Ammon's horn (tissue), 1 donor: ENCODE results near the gene NEURL3.
A peak's percentile ranks its signal among the peaks of the same experiment; 100 is the strongest.
"Not testable (repeated sequence)": the region's sequence is repeated elsewhere in the genome, so short reads cannot be mapped to it uniquely, and the experiment has no call there.

Experiments used
- DNase-seq: peaks from one replicate; pipeline ENCODE4 v3.0.0-alpha.2; 2016; ENCODE audit warnings: low spot score

The NEURL3 gene

DNA sequence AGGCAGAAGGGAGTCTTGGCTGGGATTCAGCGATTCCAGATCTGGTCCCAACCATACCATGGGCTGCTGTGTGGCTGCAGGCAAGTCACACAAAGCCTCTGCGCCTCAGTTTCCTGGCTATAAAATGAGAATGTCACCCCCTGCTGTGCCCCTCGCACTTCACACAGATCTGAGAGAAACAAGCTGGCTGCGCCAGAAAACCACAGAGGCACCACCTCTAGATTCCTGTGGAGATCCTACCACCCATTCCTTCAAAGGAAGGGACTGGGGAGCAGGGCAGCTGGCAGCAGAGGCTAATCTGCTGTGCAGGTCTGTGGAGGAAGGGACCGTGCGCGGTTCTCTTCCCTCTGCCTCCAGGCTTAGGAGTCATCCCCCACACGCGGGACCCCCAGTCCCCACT, 19.8 kb downstream of the NEURL3 start:
- no peak for DNase-seq

DNA sequence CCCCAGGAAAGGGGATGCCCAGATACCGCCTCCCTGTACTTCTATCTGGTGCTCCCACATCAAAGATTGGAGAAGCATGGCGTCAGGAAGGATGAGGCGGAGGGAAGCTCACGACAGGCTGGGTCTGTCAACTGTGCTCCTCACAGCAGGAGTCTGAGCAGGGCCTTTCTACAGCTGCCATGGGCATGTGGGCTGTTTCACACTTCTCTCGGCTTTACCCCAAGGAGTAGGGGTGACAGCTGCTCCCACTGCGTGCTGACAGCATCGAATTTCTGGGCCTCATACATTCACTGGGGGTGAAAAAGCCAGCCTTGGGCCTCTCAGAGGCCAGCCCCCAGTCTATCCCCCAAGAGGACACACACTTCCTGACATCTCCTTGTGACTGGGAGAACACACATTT, 21.1 kb downstream of the NEURL3 start:
- DNase-seq: peak; percentile 46

DNA sequence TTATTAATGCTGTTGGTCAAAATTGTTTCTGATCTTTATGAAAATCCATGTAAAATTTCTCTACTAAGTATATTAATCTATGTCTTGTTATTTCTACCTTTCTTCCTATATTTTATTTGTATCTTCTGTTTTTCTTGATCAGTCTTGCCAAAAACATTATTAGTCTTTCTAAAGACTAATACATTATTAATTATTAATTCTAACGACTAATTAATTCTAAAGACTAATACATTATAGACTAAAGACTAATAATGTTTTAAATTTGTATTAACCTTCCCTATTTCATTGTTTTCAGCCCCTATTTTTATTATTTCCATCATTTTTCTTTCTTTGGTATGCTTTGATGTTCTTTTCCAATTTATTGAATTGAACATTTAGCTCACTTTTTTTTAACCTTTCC, 27.7 kb downstream of the NEURL3 start:
- DNase-seq: no peak

DNA sequence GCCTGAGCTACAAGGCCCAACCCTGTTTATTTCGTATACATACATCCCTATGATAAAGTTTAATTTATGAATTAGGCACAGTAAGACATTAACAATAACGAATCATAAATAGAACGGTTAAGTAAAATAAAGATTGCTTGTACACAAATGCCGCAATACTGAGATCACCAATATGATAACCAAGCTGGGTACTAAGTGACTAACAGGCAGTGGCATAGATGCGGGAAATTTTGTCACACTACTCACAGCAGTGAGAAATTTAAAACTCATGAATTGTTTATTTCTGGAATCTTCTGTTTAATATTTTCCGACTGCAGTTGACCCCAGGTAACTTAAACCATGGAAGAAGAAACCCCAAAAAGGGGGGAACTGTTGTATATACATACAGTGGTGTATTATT, 33.4 kb downstream of the NEURL3 start:
- DNase-seq: no peak

DNA sequence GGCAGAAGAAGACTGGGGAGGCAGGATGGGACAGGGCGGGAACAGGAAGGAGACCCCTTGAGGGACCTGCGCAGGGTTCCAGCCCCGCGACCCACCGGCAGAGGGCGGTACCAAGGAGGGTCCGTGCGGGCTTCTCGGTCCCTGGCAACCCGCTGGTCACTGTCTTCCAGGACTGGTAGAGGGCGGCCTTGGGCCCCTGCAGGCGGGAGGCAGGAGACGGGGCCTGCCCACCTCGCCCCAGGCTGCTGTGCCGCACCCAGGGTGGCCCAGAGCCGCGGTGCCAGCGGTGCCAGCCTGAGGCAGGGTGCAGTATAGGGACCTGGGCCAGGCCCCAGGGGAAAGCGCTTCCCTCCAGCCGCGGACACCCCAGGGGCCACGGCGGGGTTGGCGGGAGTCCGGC, 34.5 kb downstream of the NEURL3 start:
- DNase-seq: peak; percentile 39

DNA sequence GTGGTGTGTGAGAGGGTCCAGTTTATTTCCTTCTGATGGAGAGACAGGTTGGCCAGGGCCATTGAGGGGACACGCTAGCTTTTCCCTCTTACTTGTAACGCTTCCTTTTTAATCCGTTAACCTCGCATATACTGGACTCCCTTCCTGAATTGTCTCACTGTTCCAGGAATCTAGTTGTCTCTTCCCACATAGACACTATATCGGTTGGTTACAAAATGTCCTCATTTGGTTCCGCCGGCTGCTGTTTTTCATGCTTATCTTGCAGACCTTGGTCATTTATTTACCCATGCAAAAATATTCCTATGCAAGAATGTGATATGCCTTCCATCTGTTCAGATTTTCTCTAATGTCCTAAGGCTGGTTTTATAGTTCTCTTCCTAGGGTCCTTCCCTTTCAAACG, 35.0 kb downstream of the NEURL3 start:
- DNase-seq: no peak

DNA sequence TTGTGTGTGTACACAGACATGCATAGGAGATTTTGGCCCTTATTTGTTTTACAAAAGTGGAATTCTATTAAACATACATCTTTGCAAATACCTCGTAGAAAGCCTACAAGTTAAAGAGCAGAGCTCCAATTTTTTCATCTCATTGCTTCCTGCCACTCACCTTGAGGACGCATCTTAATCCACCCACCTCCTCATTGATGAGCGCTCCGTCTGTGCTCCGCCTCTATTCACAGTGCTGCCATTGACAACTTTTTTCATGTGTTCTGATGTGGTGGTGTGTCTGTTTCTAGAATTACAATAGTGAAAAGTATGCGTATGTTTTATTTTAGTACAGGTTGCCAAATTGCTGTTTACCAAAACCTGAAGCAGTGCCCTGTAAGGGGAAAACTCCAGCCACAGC, 36.3 kb downstream of the NEURL3 start:
- no peak for DNase-seq

DNA sequence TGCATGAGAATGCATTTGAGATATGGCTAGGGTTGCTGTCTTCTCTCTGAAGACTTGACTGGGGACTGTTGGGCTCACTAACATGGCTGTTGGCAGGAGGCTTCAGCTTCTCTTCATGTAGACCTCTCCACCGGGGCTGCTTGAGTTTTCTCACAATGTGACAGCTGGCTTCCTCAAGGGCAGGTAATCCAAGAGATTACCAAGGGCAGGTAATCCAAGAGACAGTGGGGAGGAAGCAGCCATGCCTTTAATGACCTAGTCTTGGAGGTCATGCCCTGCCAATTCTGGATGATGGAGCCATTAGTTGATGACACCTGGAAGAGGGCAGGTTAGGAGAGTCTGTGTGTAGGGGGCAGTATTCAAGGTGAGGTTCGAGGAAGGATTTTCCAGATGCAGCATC, 40.5 kb downstream of the NEURL3 start:
- no peak for DNase-seq

DNA sequence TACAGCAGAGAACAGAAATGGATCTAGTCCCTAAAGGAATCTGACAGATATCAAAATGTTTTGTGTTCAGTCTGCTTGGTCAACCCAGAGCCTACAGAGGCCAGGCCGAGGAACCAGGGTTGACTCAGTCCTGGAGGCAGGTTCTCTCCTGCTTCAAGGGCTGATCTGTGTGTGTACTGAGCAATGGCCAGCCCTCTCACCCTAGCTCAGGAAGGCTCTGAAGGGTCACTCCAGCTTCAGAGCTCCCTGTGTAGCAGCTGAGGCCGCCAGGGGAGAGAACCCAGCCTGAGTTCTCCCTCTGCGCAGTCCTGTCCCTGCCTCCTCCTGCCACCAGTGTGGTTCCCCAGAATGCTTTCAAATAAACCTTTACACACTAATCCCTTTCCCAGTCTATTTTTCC, 41.1 kb downstream of the NEURL3 start:
- no peak for DNase-seq

DNA sequence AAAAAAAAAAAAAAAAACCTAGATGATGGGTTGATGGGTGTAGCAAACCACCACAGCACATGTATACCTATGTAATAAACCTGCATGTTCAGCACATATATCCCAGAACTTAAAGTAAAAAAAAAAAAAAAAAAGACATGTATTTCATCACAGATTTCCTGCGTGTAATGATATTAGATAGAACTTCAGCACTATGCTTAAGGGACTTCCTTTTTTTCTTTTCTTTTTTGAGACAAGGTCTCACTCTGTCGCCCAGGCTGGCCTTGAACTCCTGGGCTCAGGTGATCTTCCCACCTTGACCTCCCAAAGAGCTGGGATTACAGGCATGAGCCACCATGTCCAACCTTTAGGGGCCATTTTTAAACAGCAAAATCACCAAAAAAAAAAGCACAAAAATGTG, 42.0 kb downstream of the NEURL3 start:
- DNase-seq: no peak

DNA sequence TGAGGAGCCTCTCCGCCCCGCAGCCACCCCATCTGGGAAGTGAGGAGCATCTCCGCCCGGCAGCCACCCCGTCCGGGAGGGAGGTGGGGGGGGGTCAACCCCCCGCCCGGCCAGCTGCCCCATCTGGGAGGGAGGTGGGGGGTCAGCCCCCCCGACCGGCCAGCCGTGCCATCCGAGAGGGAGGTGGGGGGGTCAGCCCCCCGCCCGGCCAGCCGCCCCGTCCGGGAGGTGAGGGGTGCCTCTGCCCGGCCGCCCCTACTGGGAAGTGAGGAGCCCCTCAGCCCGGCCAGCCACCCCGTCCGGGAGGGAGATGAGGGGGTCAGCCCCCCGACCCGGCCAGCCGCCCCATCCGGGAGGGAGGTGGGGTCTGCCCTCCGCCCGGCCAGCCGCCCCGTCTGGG, 43.5 kb downstream of the NEURL3 start:
- DNase-seq: not testable (repeated sequence)

DNA sequence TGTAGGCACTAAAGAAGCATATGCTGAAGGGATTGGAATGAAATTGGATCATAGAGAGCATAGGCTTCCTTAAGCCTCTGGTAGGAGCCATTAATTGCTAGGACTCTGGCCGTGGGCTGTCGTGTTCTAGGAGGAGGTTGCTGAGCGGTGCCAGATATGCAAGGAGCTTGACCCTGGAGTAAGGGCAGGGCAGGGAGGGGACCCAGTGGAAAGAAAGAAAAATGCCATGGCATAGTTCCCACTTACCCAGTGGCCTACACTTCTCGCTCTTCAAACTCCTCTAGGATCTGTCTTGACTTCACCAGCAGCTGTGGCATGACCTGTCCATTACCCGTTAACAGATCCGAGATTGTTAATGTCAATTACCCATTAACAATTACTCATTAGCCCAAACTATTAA, 53.1 kb downstream of the NEURL3 start:
- no peak for DNase-seq

DNA sequence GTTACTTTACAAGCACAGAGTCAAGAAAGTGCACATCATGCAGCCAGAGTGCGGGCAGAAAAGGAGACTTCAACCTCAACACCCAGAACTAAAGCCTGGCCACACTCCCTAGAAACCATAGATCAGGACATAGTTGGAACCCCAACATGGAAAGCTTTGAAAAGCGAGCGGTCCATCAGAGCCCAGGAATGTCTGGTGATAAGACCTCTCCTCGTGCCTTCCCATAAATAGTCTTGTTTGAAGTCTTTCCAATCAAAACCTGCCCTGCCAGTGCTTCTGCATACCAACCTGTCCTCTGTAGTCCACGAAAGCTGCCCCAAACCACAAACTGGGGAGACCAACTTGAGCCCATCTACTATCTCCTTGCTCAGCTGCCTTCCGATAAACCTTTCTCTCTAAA, 55.5 kb downstream of the NEURL3 start:
- DNase-seq: no peak

DNA sequence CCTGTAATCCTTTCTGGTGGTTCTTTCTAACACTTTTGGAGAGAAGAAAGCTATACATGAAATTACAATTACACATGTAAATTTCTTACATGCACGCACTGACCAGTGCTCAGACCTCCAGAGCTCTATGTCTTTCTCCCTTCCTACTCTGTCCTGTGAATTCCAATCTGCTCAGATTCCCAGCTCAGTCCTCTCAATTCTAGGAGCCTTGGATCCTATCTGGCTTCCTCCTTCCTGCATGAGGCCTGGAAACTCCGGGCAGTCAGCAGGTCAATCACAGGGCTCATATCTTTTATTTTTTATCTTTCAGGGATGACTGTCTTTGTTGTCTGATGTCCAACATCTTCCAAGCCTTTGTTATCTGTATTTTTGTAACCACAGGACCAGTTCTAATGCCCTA, 56.0 kb downstream of the NEURL3 start:
- DNase-seq: no peak

DNA sequence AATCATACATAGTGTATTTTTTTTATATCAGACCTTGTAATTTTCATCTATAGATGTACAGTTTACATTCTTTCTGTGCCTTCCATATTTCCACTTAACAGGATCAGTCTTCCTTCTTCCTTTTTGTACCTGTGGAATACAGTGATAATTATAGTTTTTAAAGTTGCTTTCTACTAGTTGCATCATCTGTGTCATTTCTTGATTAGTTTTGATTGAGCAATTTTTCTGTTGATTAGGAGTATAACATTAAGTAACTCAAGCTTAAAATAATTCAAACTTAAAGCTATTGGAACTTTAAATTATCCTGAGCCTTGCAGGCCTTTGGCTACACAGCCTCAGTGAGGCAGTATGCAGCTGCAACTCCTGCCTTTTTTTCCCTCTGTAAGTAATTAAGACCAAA, 57.4 kb downstream of the NEURL3 start:
- no peak for DNase-seq
